Measurements from ENCODE around the gene TMEM115. TPM values are rescaled to one million over a fixed set of nuclear protein-coding genes. Genes with fewer than 3 reads are reported as not detected.

Gene TMEM115
- total RNA-seq, 4 donors from 2014 or later: 71.8 to 103 (median 81.9) TPM

DNA sequence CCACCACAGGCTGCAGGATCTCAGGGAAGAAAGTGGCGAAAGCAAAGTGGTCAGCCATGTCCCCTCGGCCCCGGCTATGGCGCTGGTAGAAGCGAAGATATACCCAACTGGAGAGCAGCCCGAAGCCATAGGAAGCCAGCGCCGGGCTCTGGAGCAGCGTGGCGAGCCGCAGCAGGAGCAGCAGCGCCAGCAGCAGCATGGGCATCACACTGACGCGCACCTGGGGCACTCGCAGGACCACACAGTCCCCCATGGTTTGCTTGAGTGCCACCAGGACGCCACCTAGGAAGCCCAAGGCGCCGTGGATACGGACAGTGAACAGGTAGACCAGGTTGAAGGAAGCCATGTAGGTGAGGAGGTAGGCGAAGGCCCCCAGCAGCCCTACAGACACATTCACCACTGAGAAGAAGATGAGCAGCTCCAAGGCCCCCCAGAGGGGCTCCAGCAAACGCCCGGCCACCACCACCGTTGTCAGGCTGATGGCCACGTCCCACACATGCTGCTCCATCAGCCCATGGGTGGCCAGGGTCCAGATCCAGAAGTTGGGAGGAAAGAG, 888 bp downstream of the TMEM115 start:
- intact Hi-C loops (cut with DNase I; ENCODE audit: low total_unique reads): no loop called here
- in situ Hi-C loops (cut with MboI; ENCODE audit: low pct_ligation_motif_present in 1 of 4, low pct_unique_long_range_greater_than_20kb in 1 of 4, low sequenced_read_pairs in 3 of 4): loop anchor here in 1 of 4 donors (25.0 kb wide), 1 partner anchor 204 kb away; the partner anchor contains the start of genes C3orf18 and HEMK1
- no peak for TF ChIP-seq POLR2A (IDR thresholded peaks at IDR 0.05)
- no peak for TF ChIP-seq POLR2AphosphoS5 (IDR thresholded peaks at IDR 0.05)
- TF ChIP-seq EP300 (IDR thresholded peaks at IDR 0.05; ENCODE audit: low read depth): no peak
- TF ChIP-seq, protein P1, sequence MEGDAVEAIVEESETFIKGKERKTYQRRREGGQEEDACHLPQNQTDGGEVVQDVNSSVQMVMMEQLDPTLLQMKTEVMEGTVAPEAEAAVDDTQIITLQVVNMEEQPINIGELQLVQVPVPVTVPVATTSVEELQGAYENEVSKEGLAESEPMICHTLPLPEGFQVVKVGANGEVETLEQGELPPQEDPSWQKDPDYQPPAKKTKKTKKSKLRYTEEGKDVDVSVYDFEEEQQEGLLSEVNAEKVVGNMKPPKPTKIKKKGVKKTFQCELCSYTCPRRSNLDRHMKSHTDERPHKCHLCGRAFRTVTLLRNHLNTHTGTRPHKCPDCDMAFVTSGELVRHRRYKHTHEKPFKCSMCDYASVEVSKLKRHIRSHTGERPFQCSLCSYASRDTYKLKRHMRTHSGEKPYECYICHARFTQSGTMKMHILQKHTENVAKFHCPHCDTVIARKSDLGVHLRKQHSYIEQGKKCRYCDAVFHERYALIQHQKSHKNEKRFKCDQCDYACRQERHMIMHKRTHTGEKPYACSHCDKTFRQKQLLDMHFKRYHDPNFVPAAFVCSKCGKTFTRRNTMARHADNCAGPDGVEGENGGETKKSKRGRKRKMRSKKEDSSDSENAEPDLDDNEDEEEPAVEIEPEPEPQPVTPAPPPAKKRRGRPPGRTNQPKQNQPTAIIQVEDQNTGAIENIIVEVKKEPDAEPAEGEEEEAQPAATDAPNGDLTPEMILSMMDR (IDR thresholded peaks at IDR 0.05): no peak
- peaks cover 0 to 15% (median 6%) of the 10 kb centered on the region in 4 donors for H3K36me3 ChIP-seq
- peak overlapping the region; percentile 90 to 96 (median 90) for H3K27ac ChIP-seq
- 44% methylated on average over 23 of the region's 24 CpGs; no CpG with 5 or more reads in 1 of the 2 donors for WGBS, 2 donors (ENCODE audit: low coverage in 1 of 2)
- DNase-seq: no peak
- peak overlapping the region; percentile 75 to 91 (median 87) for H3K4me3 ChIP-seq
- H3K9me3 ChIP-seq: no peaks in the 10 kb centered on the region
- H3K27me3 ChIP-seq: no peaks in the 10 kb centered on the region
- H3K4me1 ChIP-seq: peaks cover 29 to 37% (median 36%) of the 10 kb centered on the region in 4 donors

DNA sequence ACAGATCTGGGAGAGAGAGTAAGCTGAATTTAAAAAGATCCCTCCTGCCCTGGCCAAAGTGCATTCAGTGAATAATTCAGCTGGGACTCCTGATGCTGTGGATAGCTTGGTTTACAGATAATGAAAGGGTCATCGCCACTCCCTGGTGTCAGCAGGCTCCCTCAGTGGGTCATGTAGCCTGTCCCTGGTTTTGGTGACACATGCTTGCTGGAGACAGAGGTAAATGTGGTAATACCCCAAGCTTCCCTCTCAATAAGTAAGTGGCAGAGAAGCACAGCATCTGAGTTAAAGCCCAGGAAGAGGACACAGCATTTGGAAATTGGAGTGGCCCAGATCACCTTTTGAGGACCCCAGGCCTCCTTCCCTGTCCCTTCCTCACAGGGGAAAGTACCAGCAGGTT, 1.8 kb downstream of the TMEM115 start:
- in situ Hi-C loops (cut with MboI; ENCODE audit: low pct_ligation_motif_present in 1 of 4, low pct_unique_long_range_greater_than_20kb in 1 of 4, low sequenced_read_pairs in 3 of 4): loop anchor here in 1 of 4 donors (25.0 kb wide), 1 partner anchor 205 kb away; the partner anchor contains the start of genes C3orf18 and HEMK1
- peaks cover 0 to 15% (median 6%) of the 10 kb centered on the region in 4 donors for H3K36me3 ChIP-seq

DNA sequence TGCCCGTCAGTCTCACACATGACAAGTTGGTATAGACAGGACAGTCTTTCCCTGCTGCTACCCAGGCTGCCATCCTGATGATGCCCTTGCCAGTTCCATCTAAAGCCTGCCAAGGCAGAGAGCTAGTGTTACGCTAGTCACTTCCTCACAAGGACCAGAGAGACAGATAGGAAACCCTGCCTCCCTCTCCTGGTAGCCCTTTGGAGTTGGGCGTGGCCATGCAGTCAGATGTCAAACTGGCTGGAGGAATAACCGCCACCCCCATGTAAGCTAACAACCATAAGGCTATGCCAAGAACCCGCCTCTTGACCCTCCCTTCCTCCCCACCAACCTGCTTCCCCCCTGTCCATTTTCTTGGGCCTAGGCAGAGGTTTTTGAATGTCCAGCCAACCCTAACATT, 2.8 kb downstream of the TMEM115 start:
- Histone ChIP-seq H3K4me1 (peaks cover 31 to 42% (median 39%) of the 10 kb centered on the region in 4 donors), H3K27ac (peak overlapping the region; percentile 62 to 96 (median 76)), H3K27me3 (no peaks in the 10 kb centered on the region), H3K36me3 (peaks cover 0 to 15% (median 6%) of the 10 kb centered on the region in 4 donors), H3K4me3 (peak overlapping the region in 3 of 4 donors; percentile 12 to 87 (median 75)), H3K9me3 (no peaks in the 10 kb centered on the region)
- TF ChIP-seq, protein P1 (IDR thresholded peaks at IDR 0.05): no peak
- TF ChIP-seq POLR2A (IDR thresholded peaks at IDR 0.05) (no peak), POLR2AphosphoS5 (IDR thresholded peaks at IDR 0.05) (no peak), EP300 (IDR thresholded peaks at IDR 0.05; ENCODE audit: low read depth) (no peak)
- intact Hi-C loops (cut with DNase I; ENCODE audit: low total_unique reads): no loop called here
- 49% methylated on average over 5 of the region's 5 CpGs; no CpG with 5 or more reads in 1 of the 2 donors for WGBS, 2 donors (ENCODE audit: low coverage in 1 of 2)
- in situ Hi-C loops (cut with MboI; ENCODE audit: low pct_ligation_motif_present in 1 of 4, low pct_unique_long_range_greater_than_20kb in 1 of 4, low sequenced_read_pairs in 3 of 4): loop anchor here in 1 of 4 donors (25.0 kb wide), 1 partner anchor 206 kb away; the partner anchor contains the start of genes C3orf18 and HEMK1
- peak; percentile 83 for DNase-seq

More for the DNA sequence above, 1.8 kb downstream of the TMEM115 start:
- intact Hi-C loops (cut with DNase I; ENCODE audit: low total_unique reads): no loop called here
- Histone ChIP-seq H3K4me3 (peak overlapping the region; percentile 9 to 91 (median 81)), H3K9me3 (no peaks in the 10 kb centered on the region), H3K4me1 (peaks cover 29 to 37% (median 36%) of the 10 kb centered on the region in 4 donors), H3K27ac (peak overlapping the region; percentile 62 to 96 (median 76)), H3K27me3 (no peaks in the 10 kb centered on the region)
- 27% methylated on average over 1 of the region's 1 CpG; no CpG with 5 or more reads in 1 of the 2 donors for WGBS, 2 donors (ENCODE audit: low coverage in 1 of 2)
- DNase-seq: no peak
- TF ChIP-seq, protein P1 (IDR thresholded peaks at IDR 0.05): no peak
- TF ChIP-seq POLR2A (IDR thresholded peaks at IDR 0.05): no peak

DNA sequence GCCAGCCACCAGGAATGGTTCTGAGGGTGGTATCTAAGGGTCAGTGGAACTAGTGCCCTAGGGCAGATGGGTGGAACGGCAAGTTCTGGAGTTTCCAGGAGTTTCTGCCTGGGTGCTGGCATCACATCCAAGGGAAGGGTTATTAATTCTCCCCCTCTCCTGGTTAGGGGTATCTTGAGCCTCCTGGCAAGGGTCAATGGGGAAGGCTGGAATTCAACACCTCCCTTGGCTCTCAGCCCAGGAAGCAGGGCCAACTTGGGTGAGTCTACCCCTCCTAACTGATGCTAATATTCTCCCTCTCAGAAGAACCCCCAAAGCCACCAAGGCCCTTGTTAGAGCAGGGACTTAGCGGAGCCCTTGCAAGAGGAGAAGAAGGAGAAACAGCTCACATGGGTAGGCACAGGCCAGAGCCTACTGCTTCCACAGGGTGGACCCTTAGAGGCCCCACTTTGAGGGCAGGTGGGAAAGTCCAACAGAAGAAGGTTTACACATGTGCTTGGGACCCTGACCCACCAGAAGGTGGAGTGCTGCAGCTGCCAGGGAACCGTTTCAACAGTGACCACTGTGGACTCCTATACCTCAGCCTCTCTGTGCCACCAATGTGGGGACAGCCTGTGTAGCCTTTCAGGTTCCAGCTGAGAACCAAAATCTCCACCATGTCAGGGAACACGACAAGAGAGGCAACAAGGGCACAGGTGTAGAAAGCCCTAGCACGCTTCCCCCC, 3.3 kb downstream of the TMEM115 start:
- H3K4me1 ChIP-seq: peaks cover 36 to 48% (median 45%) of the 10 kb centered on the region in 4 donors
- no peak for DNase-seq
- peak overlapping the region; percentile 62 to 96 (median 76) for H3K27ac ChIP-seq
- H3K4me3 ChIP-seq: peak overlapping the region in 1 of 4 donors; percentile 75
- no peaks in the 10 kb centered on the region for H3K27me3 ChIP-seq
- peaks cover 0 to 15% (median 6%) of the 10 kb centered on the region in 4 donors for H3K36me3 ChIP-seq
- in situ Hi-C loops (cut with MboI; ENCODE audit: low pct_ligation_motif_present in 1 of 4, low pct_unique_long_range_greater_than_20kb in 1 of 4, low sequenced_read_pairs in 3 of 4) (loop anchor here in 1 of 4 donors (25.0 kb wide), 1 partner anchor 206 kb away; the partner anchor contains the start of genes C3orf18 and HEMK1), intact Hi-C loops (cut with DNase I; ENCODE audit: low total_unique reads) (no loop called here)
- whole genome bisulfite sequencing, 2 donors (ENCODE audit: low coverage in 1 of 2): 57% methylated on average over 5 of the region's 5 CpGs; no CpG with 5 or more reads in 1 of the 2 donors
- no peaks in the 10 kb centered on the region for H3K9me3 ChIP-seq
- no peak for TF ChIP-seq POLR2A (IDR thresholded peaks at IDR 0.05)
- no peak for TF ChIP-seq EP300 (IDR thresholded peaks at IDR 0.05; ENCODE audit: low read depth)
- TF ChIP-seq, protein P1 (IDR thresholded peaks at IDR 0.05): no peak
- TF ChIP-seq POLR2AphosphoS5 (IDR thresholded peaks at IDR 0.05): no peak
